H1 (cell line): ENCODE data around the gene SLC24A3. TPM values are rescaled to one million over a fixed set of nuclear protein-coding genes. Genes with fewer than 3 reads are reported as not detected.

Experiments
- CTCF ChIA-PET: fragments of 300-600 bp; sonication (Branson Sonifier 250); formaldehyde crosslinking; loops from one replicate; lab custom pipeline; 2021; ENCODE audit not compliant: partially characterized antibody; lab: Charles Lee
- POLR2A ChIA-PET: fragments of 300-600 bp; sonication (Branson Sonifier 250); formaldehyde crosslinking; loops from one replicate; lab custom pipeline; 2021; ENCODE audit warnings: inconsistent platforms; ENCODE audit not compliant: partially characterized antibody; lab: Charles Lee
- DNase-seq, 2 experiments: peaks; one replicate each; pipeline versions ENCODE4 v3.0.0 to v3.0.0-alpha.2; 2010 to 2022; ENCODE audit warnings: low spot score in 2 of 2, low read depth in 1 of 2, mixed read lengths in 1 of 2
- FAIRE-seq: peaks from 2 replicates; lab custom pipeline; 2011; peaks lifted over from hg19 to GRCh38; lab: Jason Lieb, UNC
- H2AFZ ChIP-seq: 2 replicates; pipeline ENCODE4 v1.8.1; 2012; ENCODE audit warnings: low read length, inconsistent platforms
- H2AK5ac ChIP-seq: 2 replicates; pipeline ENCODE4 v1.6.1; 2013; ENCODE audit warnings: low read depth, low read length
- H2BK120ac ChIP-seq: replicated peaks from 2 replicates; pipeline ENCODE3; 2013; ENCODE audit warnings: low read depth, low read length, inconsistent platforms
- H2BK12ac ChIP-seq: 2 replicates; pipeline ENCODE4 v1.6.1; 2013; ENCODE audit warnings: low read depth, low read length
- H2BK15ac ChIP-seq: 2 replicates; pipeline ENCODE4 v1.6.1; 2013; ENCODE audit warnings: low read length
- H2BK20ac ChIP-seq: 2 replicates; pipeline ENCODE4 v1.6.1; 2013; ENCODE audit warnings: low read length
- H2BK5ac ChIP-seq: 2 replicates; pipeline ENCODE4 v1.6.1; 2013; ENCODE audit warnings: low read depth, low read length
- H3K14ac ChIP-seq: 2 replicates; pipeline ENCODE4 v1.6.1; 2013; ENCODE audit warnings: inconsistent platforms; ENCODE audit not compliant: insufficient read length
- H3K18ac ChIP-seq: 2 replicates; pipeline ENCODE4 v1.6.1; 2013; ENCODE audit warnings: low read length; ENCODE audit errors: extremely low read depth
- H3K23ac ChIP-seq: 2 replicates; pipeline ENCODE4 v1.6.1; 2013; ENCODE audit warnings: inconsistent platforms; ENCODE audit not compliant: insufficient read length
- H3K23me2 ChIP-seq: 2 replicates; pipeline ENCODE4 v1.6.1; 2013; ENCODE audit warnings: low read depth, low read length
- H3K27ac ChIP-seq: 2 replicates; pipeline ENCODE4 v1.6.1; 2011; ENCODE audit warnings: low read depth, low read length, inconsistent platforms
- H3K27me3 ChIP-seq, 4 experiments: replicated peaks in 1 of 4; 1 replicate in 1 of 4; 2 replicates in 3 of 4; pipeline versions ENCODE4 v1.6.1 to v1.8.1; 2011 to 2013; ENCODE audit warnings: low read length in 3 of 4, mild to moderate bottlenecking in 3 of 4, inconsistent platforms in 2 of 4, mixed read lengths in 2 of 4, moderate library complexity in 1 of 4; ENCODE audit not compliant: control insufficient read depth in 3 of 4, insufficient read depth in 3 of 4; ENCODE audit errors: extremely low read depth in 1 of 4
- H3K36me3 ChIP-seq, 4 experiments: 2 replicates each; pipeline versions ENCODE4 v1.6.1 to v1.8.1; 2011 to 2013; ENCODE audit warnings: mild to moderate bottlenecking in 4 of 4, low read length in 3 of 4, moderate library complexity in 2 of 4, control low read depth in 1 of 4, inconsistent platforms in 1 of 4; ENCODE audit not compliant: insufficient read depth in 4 of 4, control insufficient read depth in 2 of 4
- H3K4ac ChIP-seq: replicated peaks from 2 replicates; pipeline ENCODE3; 2013; ENCODE audit warnings: low read length, low read depth, mixed read lengths, inconsistent platforms; ENCODE audit not compliant: insufficient read length
- H3K4me1 ChIP-seq, 4 experiments: replicated peaks in 1 of 4; 1 replicate in 1 of 4; 2 replicates in 3 of 4; pipeline versions ENCODE4 v1.6.1 to v1.8.1; 2011 to 2013; ENCODE audit warnings: low read length in 3 of 4, inconsistent platforms in 2 of 4, mixed read lengths in 1 of 4; ENCODE audit not compliant: insufficient read depth in 4 of 4, control insufficient read depth in 3 of 4
- H3K4me2 ChIP-seq, 2 experiments: 2 replicates each; pipeline versions ENCODE4 v1.6.1 to v1.8.1; 2011 to 2013; ENCODE audit warnings: low read depth in 2 of 2, low read length in 2 of 2, control low read depth in 1 of 2, inconsistent platforms in 1 of 2, mild to moderate bottlenecking in 1 of 2; ENCODE audit not compliant: insufficient read depth in 1 of 2
- H3K4me3 ChIP-seq, 4 experiments: fragments of 200-600, 300-600 bp in 1 of 4; sonication (generic), shearing (Covaris generic), sonication (Bioruptor Twin) in 1 of 4; 2 replicates each; pipeline versions ENCODE4 v1.5.1 to v1.8.1; 2011 to 2016; ENCODE audit warnings: low read length in 4 of 4, low read depth in 3 of 4, control low read depth in 2 of 4, inconsistent platforms in 2 of 4, mild to moderate bottlenecking in 2 of 4, mixed read lengths in 1 of 4, moderate library complexity in 1 of 4; ENCODE audit not compliant: insufficient read depth in 2 of 4; ENCODE audit errors: extremely low read depth in 1 of 4
- H3K56ac ChIP-seq: replicated peaks from 2 replicates; pipeline ENCODE3; 2013; ENCODE audit warnings: low read depth, mild to moderate bottlenecking, mixed read lengths, low read length, inconsistent platforms; ENCODE audit not compliant: insufficient read length
- H3K79me1 ChIP-seq: 2 replicates; pipeline ENCODE4 v1.6.1; 2013; ENCODE audit warnings: low read depth, low read length, control low read depth
- H3K79me2 ChIP-seq, 2 experiments: 2 replicates each; pipeline versions ENCODE4 v1.6.1 to v1.8.1; 2012 to 2013; ENCODE audit warnings: low read length in 2 of 2, mild to moderate bottlenecking in 2 of 2, inconsistent platforms in 1 of 2; ENCODE audit not compliant: insufficient read depth in 2 of 2, control insufficient read depth in 1 of 2
- H3K9ac ChIP-seq, 4 experiments: replicated peaks in 1 of 4; 1 replicate in 1 of 4; 2 replicates in 3 of 4; pipeline versions ENCODE4 v1.6.1 to v1.8.1; 2011 to 2013; ENCODE audit warnings: low read depth in 3 of 4, low read length in 3 of 4, control low read depth in 2 of 4, mild to moderate bottlenecking in 2 of 4, moderate library complexity in 2 of 4, inconsistent platforms in 1 of 4; ENCODE audit errors: extremely low read depth in 1 of 4
- H3K9me3 ChIP-seq, 2 experiments: 2 replicates each; pipeline versions ENCODE4 v1.6.1 to v1.8.1; 2012 to 2013; ENCODE audit warnings: mild to moderate bottlenecking in 2 of 2, moderate library complexity in 2 of 2, control low read depth in 1 of 2, inconsistent platforms in 1 of 2, low read depth in 1 of 2, low read length in 1 of 2, mixed read lengths in 1 of 2; ENCODE audit not compliant: insufficient read depth in 2 of 2
- H4K20me1 ChIP-seq, 2 experiments: replicated peaks in 1 of 2; 2 replicates each; pipeline versions ENCODE3 to v1.8.1; 2011 to 2013; ENCODE audit warnings: inconsistent platforms in 2 of 2, low read length in 2 of 2, mild to moderate bottlenecking in 1 of 2; ENCODE audit not compliant: insufficient read depth in 2 of 2, control insufficient read depth in 1 of 2
- H4K5ac ChIP-seq: 2 replicates; pipeline ENCODE4 v1.6.1; 2013; ENCODE audit warnings: low read length, low read depth, mixed read lengths, inconsistent platforms; ENCODE audit not compliant: insufficient read length
- H4K8ac ChIP-seq: 2 replicates; pipeline ENCODE4 v1.8.0; 2013; ENCODE audit warnings: mild to moderate bottlenecking, moderate library complexity, low read length, inconsistent platforms; ENCODE audit not compliant: insufficient read depth; ENCODE audit errors: extremely low read depth
- H4K91ac ChIP-seq: replicated peaks from 2 replicates; pipeline ENCODE3; 2013; ENCODE audit warnings: low read length, mixed read lengths, inconsistent platforms; ENCODE audit not compliant: insufficient read length
- CBX5 ChIP-seq: fragments of 300-800, 300-1000 bp; sonication (generic); IDR thresholded peaks from 2 replicates; pipeline ENCODE4 v1.7.1; 2016; ENCODE audit warnings: antibody characterized with exemption, low read length, low read depth
- EGR1 ChIP-seq: IDR thresholded peaks from 2 replicates; pipeline ENCODE4 v1.6.1; 2011; ENCODE audit warnings: low read depth, low read length, borderline replicate concordance
- GTF2F1 ChIP-seq: IDR thresholded peaks from 2 replicates; pipeline ENCODE4 v1.6.1; 2012; ENCODE audit warnings: low read depth, low read length, improper control_type of control experiment, borderline replicate concordance
- HDAC6 ChIP-seq: IDR thresholded peaks from one replicate; pipeline ENCODE4 v1.7.1; 2012; ENCODE audit warnings: low read depth, mild to moderate bottlenecking, inconsistent platforms, low read length, moderate library complexity
- JUN ChIP-seq: IDR thresholded peaks from 2 replicates; pipeline ENCODE4 v1.6.1; 2011; ENCODE audit warnings: low read depth, mild to moderate bottlenecking, improper control_type of control experiment, low read length
- KDM1A ChIP-seq: fragments of 200-600, 300-600 bp; sonication (generic); IDR thresholded peaks from 2 replicates; pipeline ENCODE4 v1.7.1; 2016; ENCODE audit warnings: mild to moderate bottlenecking, low read length, borderline replicate concordance
- KDM4A ChIP-seq: IDR thresholded peaks from one replicate; pipeline ENCODE4 v1.7.1; 2012; ENCODE audit warnings: low read depth, mild to moderate bottlenecking, moderate library complexity, low read length, inconsistent platforms; ENCODE audit not compliant: severe bottlenecking
- POU5F1 ChIP-seq: IDR thresholded peaks from 2 replicates; pipeline ENCODE4 v1.6.1; 2011; ENCODE audit warnings: low read depth, mild to moderate bottlenecking, low read length, moderate library complexity
- RBBP5 ChIP-seq: IDR thresholded peaks from 2 replicates; pipeline ENCODE4 v1.7.1; 2012; ENCODE audit warnings: low read depth, mild to moderate bottlenecking, inconsistent platforms, low read length, moderate library complexity, borderline replicate concordance
- SAP30 ChIP-seq: fragments of 300-600 bp; sonication (generic); IDR thresholded peaks from 2 replicates; pipeline ENCODE4 v1.7.1; 2012; ENCODE audit warnings: low read length, moderate library complexity, mild to moderate bottlenecking, inconsistent platforms; ENCODE audit not compliant: insufficient read depth, insufficient replicate concordance
- SP2 ChIP-seq: IDR thresholded peaks from 2 replicates; pipeline ENCODE4 v1.6.1; 2012; ENCODE audit warnings: mild to moderate bottlenecking, low read length, inconsistent platforms
- SP4 ChIP-seq: IDR thresholded peaks from 2 replicates; pipeline ENCODE4 v1.6.1; 2012; ENCODE audit warnings: low read length, inconsistent platforms
- TCF12 ChIP-seq: IDR thresholded peaks from 2 replicates; pipeline ENCODE4 v1.6.1; 2011; ENCODE audit warnings: low read depth, mild to moderate bottlenecking, low read length
- ZNF274 ChIP-seq: IDR thresholded peaks from 2 replicates; pipeline ENCODE4 v1.7.0; 2012; ENCODE audit warnings: low read length, borderline replicate concordance; ENCODE audit errors: extremely low read depth
- WGBS, 2 experiments: shearing (Covaris generic) in 1 of 2; methylation state at CpG; one replicate each; pipeline versions ENCODE4 v1.1.6 to v1.1.7; 2013 to 2015; ENCODE audit warnings: low lambda C conversion rate in 2 of 2, mixed read lengths in 2 of 2, inconsistent platforms in 1 of 2, low coverage in 1 of 2, missing lambda C conversion rate in 1 of 2; ENCODE audit not compliant: insufficient replicate concordance in 2 of 2, insufficient coverage in 1 of 2, insufficient read length in 1 of 2; ENCODE audit errors: extremely low coverage in 1 of 2, missing lambda C conversion rate in 1 of 2; 5-methylcytosine and 5-hydroxymethylcytosine counted together
- polyA plus RNA-seq, 7 experiments: library from polyadenylated mRNA; depleted of rRNA in 3 of 7; stranded (reverse) in 5 of 7; unstranded in 2 of 7; fragments of >200 nt in 5 of 7; fragments of 200-250 nt in 2 of 7; gene quantifications; 1 replicate in 5 of 7; 2 replicates in 1 of 7; 4 replicates in 1 of 7; pipeline versions ENCODE4 v1.2.1 to v1.2.3, GENCODE V29; 2011 to 2013; ENCODE audit warnings: missing spikeins in 2 of 7, mixed read lengths in 2 of 7
- total RNA-seq: library from RNA; stranded (reverse); fragmentation: NEBNext Ultra II Directional; extraction: Animal tissue kit (Norgen Biotek cat#: 25700); gene quantifications from 2 replicates; pipeline ENCODE4 v1.2.1, GENCODE V29; 2021

Gene SLC24A3
- total and polyA plus RNA-seq, 2 of the 8 experiments (the other 6 are each of a cell fraction or from before 2014, with no cell fraction given): 4.5 to 6.3 TPM

- no peak overlapping the region for H2BK20ac ChIP-seq
- H3K9me3 ChIP-seq: no peaks in the 10 kb centered on the region
- H3K79me1 ChIP-seq: no peaks in the 10 kb centered on the region
- H2BK5ac ChIP-seq: no peak overlapping the region
- no peak overlapping the region for H2AFZ ChIP-seq
- H4K20me1 ChIP-seq: no peaks in the 10 kb centered on the region
- no peak overlapping the region for H3K27ac ChIP-seq
- H2BK15ac ChIP-seq: no peak overlapping the region
- no peak overlapping the region for H2BK12ac ChIP-seq
- no peaks in the 10 kb centered on the region for H3K27me3 ChIP-seq
- no peak overlapping the region for H3K9ac ChIP-seq
- H3K4me3 ChIP-seq: no peak overlapping the region
- H3K4me2 ChIP-seq: no peak overlapping the region
- FAIRE-seq: no peak
- ChIA-PET CTCF (no interaction called here), POLR2A (no interaction called here)
- DNase-seq: no peak
- H3K23me2 ChIP-seq: no peaks in the 10 kb centered on the region
- no peaks in the 10 kb centered on the region for H3K79me2 ChIP-seq
- no peak overlapping the region for H4K8ac ChIP-seq
- H2AK5ac ChIP-seq: no peak overlapping the region
- H3K4ac ChIP-seq: no peak overlapping the region
- no peak overlapping the region for H4K91ac ChIP-seq
- no peak overlapping the region for H4K5ac ChIP-seq
- 100% methylated on average over 2 of the region's 2 CpGs; no CpG with 5 or more reads in 1 of the 2 experiments for WGBS, 2 experiments
- no peaks in the 10 kb centered on the region for H3K36me3 ChIP-seq
- H3K56ac ChIP-seq: no peak overlapping the region
- H3K18ac ChIP-seq: no peak overlapping the region
- no peaks in the 10 kb centered on the region for H3K4me1 ChIP-seq
- no peak overlapping the region for H3K14ac ChIP-seq
- no peak overlapping the region for H2BK120ac ChIP-seq
- H3K23ac ChIP-seq: no peak overlapping the region
- no peak for TF ChIP-seq ZNF274
- no peak for TF ChIP-seq TCF12
- TF ChIP-seq POU5F1: no peak
- no peak for TF ChIP-seq RBBP5
- no peak for TF ChIP-seq KDM1A
- TF ChIP-seq CBX5: no peak
- TF ChIP-seq SP2: no peak
- TF ChIP-seq JUN: no peak
- TF ChIP-seq EGR1: no peak
- no peak for TF ChIP-seq HDAC6
- no peak for TF ChIP-seq SAP30
- TF ChIP-seq SP4: no peak
- TF ChIP-seq GTF2F1: no peak
- TF ChIP-seq KDM4A: no peak
These were observed 355.7 kb downstream of the SLC24A3 start for GRCh38 chr20:19568128-19568527.
